ENCODE results near the gene SHC1.

Gene SHC1

DNA sequence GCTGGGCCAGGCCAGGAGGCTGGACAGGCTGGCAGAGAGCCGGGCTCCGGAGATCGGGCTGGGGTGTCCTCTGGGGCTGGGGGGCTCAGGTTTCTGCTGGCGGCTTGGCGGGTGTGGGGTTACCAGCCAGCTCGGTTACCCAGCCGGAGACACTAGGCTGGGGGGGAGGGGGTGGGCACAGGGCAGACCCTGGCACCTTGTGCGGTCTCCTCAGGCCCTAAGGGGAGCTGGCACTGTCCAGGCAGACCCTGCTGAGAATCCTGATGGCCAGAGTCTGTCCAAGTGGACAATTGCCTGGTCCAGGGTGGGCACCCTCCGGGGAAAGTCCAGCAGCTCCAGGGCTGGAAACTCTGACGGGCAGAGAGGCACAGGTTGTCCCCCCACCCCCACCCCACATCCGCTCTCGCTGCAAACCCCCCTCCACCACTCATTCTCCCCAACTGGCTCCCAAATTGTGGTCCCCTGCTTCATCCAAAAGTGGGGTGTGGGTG is 38.7 kb upstream of the SHC1 start:
- Histone ChIP-seq H3K27ac (ENCODE audit: extremely low read depth, low read depth, low read length) (no peak overlapping the region), H3K4me3 (ENCODE audit: low read depth, low read length) (no peak overlapping the region), H3K36me3 (ENCODE audit: control insufficient read depth in 2 of 2, insufficient read depth in 1 of 2, low read length in 2 of 2) (peaks cover 0 to 12% of the 10 kb centered on the region in 2 experiments; a peak in 1 of 3 replicates), H3K9me3 (ENCODE audit: control insufficient read depth, insufficient read depth, low read depth, low read length) (no peaks in the 10 kb centered on the region), H3K4me1 (ENCODE audit: control insufficient read depth, insufficient read depth, low read length) (peaks cover 14% of the 10 kb centered on the region)
- TF ChIP-seq KLF10 (tag by site-specific recombination; IDR thresholded peaks at IDR 0.05) (no peak), ZNF658 (tag by site-specific recombination; IDR thresholded peaks at IDR 0.05) (no peak), ZNF785 (tag by site-specific recombination; IDR thresholded peaks at IDR 0.05) (no peak), KLF1 (tag by site-specific recombination; IDR thresholded peaks at IDR 0.05) (no peak), ZNF629 (tag by site-specific recombination; IDR thresholded peaks at IDR 0.05) (no peak), IKZF3 (tag by site-specific recombination; IDR thresholded peaks at IDR 0.05) (no peak), ZNF404 (tag by site-specific recombination; IDR thresholded peaks at IDR 0.05) (no peak), ZNF112 (tag by site-specific recombination; IDR thresholded peaks at IDR 0.05) (no peak), FEZF1 (tag by site-specific recombination; IDR thresholded peaks at IDR 0.05) (no peak), ZNF146 (tag by site-specific recombination; IDR thresholded peaks at IDR 0.05) (no peak), HOXD13 (CRISPR knock-in tag; IDR thresholded peaks at IDR 0.05; ENCODE audit: borderline replicate concordance) (no peak), MZF1 (tag by site-specific recombination; IDR thresholded peaks at IDR 0.05; ENCODE audit: borderline replicate concordance) (no peak), ZNF776 (tag by site-specific recombination; IDR thresholded peaks at IDR 0.05; ENCODE audit: borderline replicate concordance) (no peak)
- TF ChIP-seq, protein P1, sequence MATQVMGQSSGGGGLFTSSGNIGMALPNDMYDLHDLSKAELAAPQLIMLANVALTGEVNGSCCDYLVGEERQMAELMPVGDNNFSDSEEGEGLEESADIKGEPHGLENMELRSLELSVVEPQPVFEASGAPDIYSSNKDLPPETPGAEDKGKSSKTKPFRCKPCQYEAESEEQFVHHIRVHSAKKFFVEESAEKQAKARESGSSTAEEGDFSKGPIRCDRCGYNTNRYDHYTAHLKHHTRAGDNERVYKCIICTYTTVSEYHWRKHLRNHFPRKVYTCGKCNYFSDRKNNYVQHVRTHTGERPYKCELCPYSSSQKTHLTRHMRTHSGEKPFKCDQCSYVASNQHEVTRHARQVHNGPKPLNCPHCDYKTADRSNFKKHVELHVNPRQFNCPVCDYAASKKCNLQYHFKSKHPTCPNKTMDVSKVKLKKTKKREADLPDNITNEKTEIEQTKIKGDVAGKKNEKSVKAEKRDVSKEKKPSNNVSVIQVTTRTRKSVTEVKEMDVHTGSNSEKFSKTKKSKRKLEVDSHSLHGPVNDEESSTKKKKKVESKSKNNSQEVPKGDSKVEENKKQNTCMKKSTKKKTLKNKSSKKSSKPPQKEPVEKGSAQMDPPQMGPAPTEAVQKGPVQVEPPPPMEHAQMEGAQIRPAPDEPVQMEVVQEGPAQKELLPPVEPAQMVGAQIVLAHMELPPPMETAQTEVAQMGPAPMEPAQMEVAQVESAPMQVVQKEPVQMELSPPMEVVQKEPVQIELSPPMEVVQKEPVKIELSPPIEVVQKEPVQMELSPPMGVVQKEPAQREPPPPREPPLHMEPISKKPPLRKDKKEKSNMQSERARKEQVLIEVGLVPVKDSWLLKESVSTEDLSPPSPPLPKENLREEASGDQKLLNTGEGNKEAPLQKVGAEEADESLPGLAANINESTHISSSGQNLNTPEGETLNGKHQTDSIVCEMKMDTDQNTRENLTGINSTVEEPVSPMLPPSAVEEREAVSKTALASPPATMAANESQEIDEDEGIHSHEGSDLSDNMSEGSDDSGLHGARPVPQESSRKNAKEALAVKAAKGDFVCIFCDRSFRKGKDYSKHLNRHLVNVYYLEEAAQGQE (tag by site-specific recombination; IDR thresholded peaks at IDR 0.05), result no peak
- TF ChIP-seq, protein P2, sequence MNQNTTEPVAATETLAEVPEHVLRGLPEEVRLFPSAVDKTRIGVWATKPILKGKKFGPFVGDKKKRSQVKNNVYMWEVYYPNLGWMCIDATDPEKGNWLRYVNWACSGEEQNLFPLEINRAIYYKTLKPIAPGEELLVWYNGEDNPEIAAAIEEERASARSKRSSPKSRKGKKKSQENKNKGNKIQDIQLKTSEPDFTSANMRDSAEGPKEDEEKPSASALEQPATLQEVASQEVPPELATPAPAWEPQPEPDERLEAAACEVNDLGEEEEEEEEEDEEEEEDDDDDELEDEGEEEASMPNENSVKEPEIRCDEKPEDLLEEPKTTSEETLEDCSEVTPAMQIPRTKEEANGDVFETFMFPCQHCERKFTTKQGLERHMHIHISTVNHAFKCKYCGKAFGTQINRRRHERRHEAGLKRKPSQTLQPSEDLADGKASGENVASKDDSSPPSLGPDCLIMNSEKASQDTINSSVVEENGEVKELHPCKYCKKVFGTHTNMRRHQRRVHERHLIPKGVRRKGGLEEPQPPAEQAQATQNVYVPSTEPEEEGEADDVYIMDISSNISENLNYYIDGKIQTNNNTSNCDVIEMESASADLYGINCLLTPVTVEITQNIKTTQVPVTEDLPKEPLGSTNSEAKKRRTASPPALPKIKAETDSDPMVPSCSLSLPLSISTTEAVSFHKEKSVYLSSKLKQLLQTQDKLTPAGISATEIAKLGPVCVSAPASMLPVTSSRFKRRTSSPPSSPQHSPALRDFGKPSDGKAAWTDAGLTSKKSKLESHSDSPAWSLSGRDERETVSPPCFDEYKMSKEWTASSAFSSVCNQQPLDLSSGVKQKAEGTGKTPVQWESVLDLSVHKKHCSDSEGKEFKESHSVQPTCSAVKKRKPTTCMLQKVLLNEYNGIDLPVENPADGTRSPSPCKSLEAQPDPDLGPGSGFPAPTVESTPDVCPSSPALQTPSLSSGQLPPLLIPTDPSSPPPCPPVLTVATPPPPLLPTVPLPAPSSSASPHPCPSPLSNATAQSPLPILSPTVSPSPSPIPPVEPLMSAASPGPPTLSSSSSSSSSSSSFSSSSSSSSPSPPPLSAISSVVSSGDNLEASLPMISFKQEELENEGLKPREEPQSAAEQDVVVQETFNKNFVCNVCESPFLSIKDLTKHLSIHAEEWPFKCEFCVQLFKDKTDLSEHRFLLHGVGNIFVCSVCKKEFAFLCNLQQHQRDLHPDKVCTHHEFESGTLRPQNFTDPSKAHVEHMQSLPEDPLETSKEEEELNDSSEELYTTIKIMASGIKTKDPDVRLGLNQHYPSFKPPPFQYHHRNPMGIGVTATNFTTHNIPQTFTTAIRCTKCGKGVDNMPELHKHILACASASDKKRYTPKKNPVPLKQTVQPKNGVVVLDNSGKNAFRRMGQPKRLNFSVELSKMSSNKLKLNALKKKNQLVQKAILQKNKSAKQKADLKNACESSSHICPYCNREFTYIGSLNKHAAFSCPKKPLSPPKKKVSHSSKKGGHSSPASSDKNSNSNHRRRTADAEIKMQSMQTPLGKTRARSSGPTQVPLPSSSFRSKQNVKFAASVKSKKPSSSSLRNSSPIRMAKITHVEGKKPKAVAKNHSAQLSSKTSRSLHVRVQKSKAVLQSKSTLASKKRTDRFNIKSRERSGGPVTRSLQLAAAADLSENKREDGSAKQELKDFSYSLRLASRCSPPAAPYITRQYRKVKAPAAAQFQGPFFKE (tag by site-specific recombination; IDR thresholded peaks at IDR 0.05; ENCODE audit: borderline replicate concordance), result no peak
- TF ChIP-seq, protein P3, sequence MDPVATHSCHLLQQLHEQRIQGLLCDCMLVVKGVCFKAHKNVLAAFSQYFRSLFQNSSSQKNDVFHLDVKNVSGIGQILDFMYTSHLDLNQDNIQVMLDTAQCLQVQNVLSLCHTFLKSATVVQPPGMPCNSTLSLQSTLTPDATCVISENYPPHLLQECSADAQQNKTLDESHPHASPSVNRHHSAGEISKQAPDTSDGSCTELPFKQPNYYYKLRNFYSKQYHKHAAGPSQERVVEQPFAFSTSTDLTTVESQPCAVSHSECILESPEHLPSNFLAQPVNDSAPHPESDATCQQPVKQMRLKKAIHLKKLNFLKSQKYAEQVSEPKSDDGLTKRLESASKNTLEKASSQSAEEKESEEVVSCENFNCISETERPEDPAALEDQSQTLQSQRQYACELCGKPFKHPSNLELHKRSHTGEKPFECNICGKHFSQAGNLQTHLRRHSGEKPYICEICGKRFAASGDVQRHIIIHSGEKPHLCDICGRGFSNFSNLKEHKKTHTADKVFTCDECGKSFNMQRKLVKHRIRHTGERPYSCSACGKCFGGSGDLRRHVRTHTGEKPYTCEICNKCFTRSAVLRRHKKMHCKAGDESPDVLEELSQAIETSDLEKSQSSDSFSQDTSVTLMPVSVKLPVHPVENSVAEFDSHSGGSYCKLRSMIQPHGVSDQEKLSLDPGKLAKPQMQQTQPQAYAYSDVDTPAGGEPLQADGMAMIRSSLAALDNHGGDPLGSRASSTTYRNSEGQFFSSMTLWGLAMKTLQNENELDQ (tag by site-specific recombination; IDR thresholded peaks at IDR 0.05; ENCODE audit: low read depth), result no peak
- TF ChIP-seq, protein P4, sequence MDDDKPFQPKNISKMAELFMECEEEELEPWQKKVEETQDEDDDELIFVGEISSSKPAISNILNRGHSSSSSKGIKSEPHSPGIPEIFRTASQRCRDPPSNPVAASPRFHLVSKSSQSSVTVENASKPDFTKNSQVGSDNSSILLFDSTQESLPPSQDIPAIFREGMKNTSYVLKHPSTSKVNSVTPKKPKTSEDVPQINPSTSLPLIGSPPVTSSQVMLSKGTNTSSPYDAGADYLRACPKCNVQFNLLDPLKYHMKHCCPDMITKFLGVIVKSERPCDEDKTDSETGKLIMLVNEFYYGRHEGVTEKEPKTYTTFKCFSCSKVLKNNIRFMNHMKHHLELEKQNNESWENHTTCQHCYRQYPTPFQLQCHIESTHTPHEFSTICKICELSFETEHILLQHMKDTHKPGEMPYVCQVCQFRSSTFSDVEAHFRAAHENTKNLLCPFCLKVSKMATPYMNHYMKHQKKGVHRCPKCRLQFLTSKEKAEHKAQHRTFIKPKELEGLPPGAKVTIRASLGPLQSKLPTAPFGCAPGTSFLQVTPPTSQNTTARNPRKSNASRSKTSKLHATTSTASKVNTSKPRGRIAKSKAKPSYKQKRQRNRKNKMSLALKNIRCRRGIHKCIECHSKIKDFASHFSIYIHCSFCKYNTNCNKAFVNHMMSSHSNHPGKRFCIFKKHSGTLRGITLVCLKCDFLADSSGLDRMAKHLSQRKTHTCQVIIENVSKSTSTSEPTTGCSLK (tag by site-specific recombination; IDR thresholded peaks at IDR 0.05), result no peak
- ChIA-PET CTCF (interaction anchor here (0.5 to 1.1 kb wide), 3 partner anchors 14 to 82 kb away, joined by 3 to 4 read pairs (median 3); no protein-coding TSS in a partner anchor), POLR2A (no interaction called here)

Measured in HEK293 (cell line).